B cell (primary cell): ENCODE data around the gene KLHL36. TPM values are rescaled to one million over a fixed set of nuclear protein-coding genes. Genes with fewer than 3 reads are reported as not detected.

Experiments used
- ATAC-seq: fragments of 200-7000 bp; cut with Tn5 transposase; one replicate; pipeline ENCODE4 v1.10.0; 2021; ENCODE audit warnings: low read depth, mild to moderate bottlenecking, moderate number of reproducible peaks, moderate library complexity
- CTCF ChIA-PET: fragments of 350-600 bp; sonication (Branson Sonifier 250); formaldehyde crosslinking; loops from one replicate; lab custom pipeline; 2021; ENCODE audit warnings: antibody characterized with exemption, inconsistent platforms; lab: Charles Lee
- POLR2A ChIA-PET: fragments of 350-600 bp; sonication (Branson Sonifier 250); formaldehyde crosslinking; loops from one replicate; lab custom pipeline; 2021; ENCODE audit warnings: antibody characterized with exemption; lab: Charles Lee
- DNase-seq: peaks from one replicate; pipeline ENCODE4 v3.0.0; 2013
- H2AFZ ChIP-seq: 2 replicates; pipeline ENCODE4 v1.6.1; 2012; ENCODE audit warnings: mild to moderate bottlenecking, low read depth, low read length; ENCODE audit not compliant: insufficient read depth, poor library complexity, severe bottlenecking
- H3K27ac ChIP-seq, 2 donors: 1 replicate in 1 of 2; 2 replicates in 1 of 2; pipeline ENCODE4 v1.5.1; 2012 to 2013; ENCODE audit warnings: low read length in 2 of 2, mild to moderate bottlenecking in 2 of 2, moderate library complexity in 1 of 2
- H3K27me3 ChIP-seq, 4 experiments: fragments of 200-600 bp in 1 of 4; sonication (generic) in 1 of 4; replicated peaks in 1 of 4; 1 replicate in 2 of 4; 2 replicates in 2 of 4; pipeline versions ENCODE4 v1.6.1 to v1.7.0; 2013 to 2016; ENCODE audit warnings: low read length in 3 of 4, mild to moderate bottlenecking in 2 of 4, mixed read lengths in 1 of 4, moderate library complexity in 1 of 4; ENCODE audit not compliant: insufficient read depth in 4 of 4, control insufficient read depth in 3 of 4; ENCODE audit errors: control extremely low read depth in 1 of 4
- H3K36me3 ChIP-seq, 2 experiments: replicated peaks in 1 of 2; 1 replicate in 1 of 2; 2 replicates in 1 of 2; pipeline versions ENCODE4 v1.6.1 to v1.7.1; 2013; ENCODE audit warnings: low read length in 1 of 2; ENCODE audit not compliant: insufficient read depth in 2 of 2, control insufficient read depth in 1 of 2; ENCODE audit errors: control extremely low read depth in 1 of 2, extremely low read depth in 1 of 2
- H3K4me1 ChIP-seq, 2 donors: fragments of 200-600 bp in 1 of 2; sonication (generic) in 1 of 2; 1 replicate in 1 of 2; 2 replicates in 1 of 2; pipeline versions ENCODE4 v1.5.1 to v1.6.1; 2013 to 2017; ENCODE audit warnings: low read length in 2 of 2; ENCODE audit not compliant: control insufficient read depth in 2 of 2, insufficient read depth in 2 of 2
- H3K4me2 ChIP-seq: replicated peaks from 2 replicates; pipeline ENCODE3; 2012; ENCODE audit warnings: mild to moderate bottlenecking, low read depth, low read length; ENCODE audit not compliant: poor library complexity, severe bottlenecking
- H3K4me3 ChIP-seq, 5 experiments: fragments of 200-600 bp in 1 of 5; sonication (generic) in 1 of 5; 1 replicate in 3 of 5; 2 replicates in 2 of 5; pipeline versions ENCODE4 v1.5.1 to v1.7.0; 2011 to 2016; ENCODE audit warnings: low read length in 4 of 5, mild to moderate bottlenecking in 4 of 5, low read depth in 2 of 5, control low read depth in 1 of 5, moderate library complexity in 1 of 5; ENCODE audit not compliant: insufficient read depth in 1 of 5; ENCODE audit errors: control extremely low read depth in 1 of 5, extremely low read depth in 1 of 5
- H3K79me2 ChIP-seq: fragments of 200-600 bp; sonication (generic); one replicate; pipeline ENCODE4 v1.6.0; 2016; ENCODE audit warnings: low read length; ENCODE audit not compliant: control insufficient read depth, insufficient read depth
- H3K9ac ChIP-seq: fragments of 200-600 bp; sonication (generic); 2 replicates; pipeline ENCODE4 v1.6.1; 2017; ENCODE audit warnings: mild to moderate bottlenecking, low read length, moderate library complexity
- H3K9me3 ChIP-seq, 3 donors: one replicate each; pipeline versions ENCODE4 v1.6.1 to v1.7.1; 2013; ENCODE audit warnings: low read length in 2 of 3; ENCODE audit not compliant: control insufficient read depth in 2 of 3, insufficient read depth in 1 of 3; ENCODE audit errors: control extremely low read depth in 1 of 3
- H4K20me1 ChIP-seq: 2 replicates; pipeline ENCODE4 v1.6.0; 2012; ENCODE audit warnings: mild to moderate bottlenecking, low read length; ENCODE audit not compliant: insufficient read depth, control insufficient read depth, poor library complexity, severe bottlenecking
- H3K27ac Mint-ChIP-seq: one replicate; pipeline ENCODE4 v1.8.0; 2021; ENCODE audit warnings: mixed read lengths
- H3K27me3 Mint-ChIP-seq: one replicate; pipeline ENCODE4 v1.8.0; 2021; ENCODE audit warnings: mixed read lengths
- H3K4me1 Mint-ChIP-seq: one replicate; pipeline ENCODE4 v1.8.0; 2021; ENCODE audit warnings: mixed read lengths
- H3K4me3 Mint-ChIP-seq: one replicate; pipeline ENCODE4 v1.8.0; 2021; ENCODE audit warnings: mixed read lengths
- H3K9me3 Mint-ChIP-seq: one replicate; pipeline ENCODE4 v1.8.0; 2022; ENCODE audit warnings: mixed read lengths; ENCODE audit not compliant: insufficient read depth
- EZH2 ChIP-seq: IDR thresholded peaks from 2 replicates; pipeline ENCODE4 v1.6.1; 2012; ENCODE audit warnings: borderline replicate concordance, low read depth, mild to moderate bottlenecking, moderate library complexity, low read length; ENCODE audit not compliant: insufficient read depth, poor library complexity, severe bottlenecking
- WGBS: methylation state at CpG from one replicate; pipeline ENCODE4 v1.1.5; 2013; ENCODE audit warnings: missing lambda C conversion rate; ENCODE audit not compliant: insufficient coverage; 5-methylcytosine and 5-hydroxymethylcytosine counted together
- intact Hi-C: fragments of 100-400 bp; cut with micrococcal nuclease; formaldehyde crosslinking; loops from one replicate; pipeline ENCODE4 v1.10.0; 2022
- polyA plus RNA-seq: library from polyadenylated mRNA; depleted of rRNA; stranded (reverse); fragments of >200 nt; gene quantifications from 2 replicates; pipeline ENCODE4 v1.2.3, GENCODE V29; 2012
- total RNA-seq, 2 donors: library from RNA; stranded (reverse); fragments of 120-200 nt in 1 of 2; gene quantifications; 1 replicate in 1 of 2; 2 replicates in 1 of 2; pipeline versions ENCODE4 v1.2.3 to v1.2.4, GENCODE V29; 2013 to 2022
- TF ChIP-seq, protein P1 (sequence below): fragments of 200-600 bp; IDR thresholded peaks from one replicate; pipeline ENCODE4 v1.8.0; 2022; ENCODE audit warnings: antibody characterized with exemption, mild to moderate bottlenecking

KLHL36 gene
- total and polyA plus RNA-seq, 2 donors (not counting 1 experiment from before 2014, with no cell fraction given) = 90.3 to 135 TPM

DNA sequence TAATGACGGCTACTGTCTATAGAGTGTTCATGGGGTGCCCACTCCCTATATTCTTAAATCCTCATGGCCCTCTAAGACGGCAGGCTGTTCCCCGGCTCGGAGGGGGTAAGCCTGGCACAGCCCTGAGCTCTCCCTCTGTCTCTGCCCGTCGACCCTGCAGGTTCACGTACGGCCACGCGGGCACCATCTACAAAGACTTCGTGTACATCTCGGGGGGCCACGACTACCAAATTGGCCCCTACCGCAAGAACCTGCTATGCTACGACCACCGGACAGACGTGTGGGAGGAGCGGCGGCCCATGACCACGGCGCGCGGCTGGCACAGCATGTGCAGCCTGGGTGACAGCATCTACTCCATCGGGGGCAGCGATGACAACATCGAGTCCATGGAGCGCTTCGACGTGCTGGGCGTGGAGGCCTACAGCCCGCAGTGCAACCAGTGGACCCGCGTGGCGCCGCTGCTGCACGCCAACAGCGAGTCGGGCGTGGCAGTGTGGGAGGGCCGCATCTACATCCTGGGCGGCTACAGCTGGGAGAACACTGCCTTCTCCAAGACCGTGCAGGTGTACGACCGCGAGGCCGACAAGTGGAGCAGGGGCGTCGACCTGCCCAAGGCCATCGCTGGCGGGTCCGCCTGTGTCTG is 13.2 kb downstream of the KLHL36 start:
- Mint-ChIP-seq H3K4me3 (no peak overlapping the region), H3K9me3 (no peaks in the 10 kb centered on the region), H3K27ac (peak overlapping the region; percentile 32), H3K4me1 (peaks cover 43% of the 10 kb centered on the region), H3K27me3 (no peaks in the 10 kb centered on the region)
- no peak for TF ChIP-seq EZH2
- TF ChIP-seq, protein P1, sequence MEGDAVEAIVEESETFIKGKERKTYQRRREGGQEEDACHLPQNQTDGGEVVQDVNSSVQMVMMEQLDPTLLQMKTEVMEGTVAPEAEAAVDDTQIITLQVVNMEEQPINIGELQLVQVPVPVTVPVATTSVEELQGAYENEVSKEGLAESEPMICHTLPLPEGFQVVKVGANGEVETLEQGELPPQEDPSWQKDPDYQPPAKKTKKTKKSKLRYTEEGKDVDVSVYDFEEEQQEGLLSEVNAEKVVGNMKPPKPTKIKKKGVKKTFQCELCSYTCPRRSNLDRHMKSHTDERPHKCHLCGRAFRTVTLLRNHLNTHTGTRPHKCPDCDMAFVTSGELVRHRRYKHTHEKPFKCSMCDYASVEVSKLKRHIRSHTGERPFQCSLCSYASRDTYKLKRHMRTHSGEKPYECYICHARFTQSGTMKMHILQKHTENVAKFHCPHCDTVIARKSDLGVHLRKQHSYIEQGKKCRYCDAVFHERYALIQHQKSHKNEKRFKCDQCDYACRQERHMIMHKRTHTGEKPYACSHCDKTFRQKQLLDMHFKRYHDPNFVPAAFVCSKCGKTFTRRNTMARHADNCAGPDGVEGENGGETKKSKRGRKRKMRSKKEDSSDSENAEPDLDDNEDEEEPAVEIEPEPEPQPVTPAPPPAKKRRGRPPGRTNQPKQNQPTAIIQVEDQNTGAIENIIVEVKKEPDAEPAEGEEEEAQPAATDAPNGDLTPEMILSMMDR = no peak
- Histone ChIP-seq H3K4me2 (no peak overlapping the region), H3K79me2 (peaks cover 47% of the 10 kb centered on the region), H3K27ac (no peak overlapping the region), H4K20me1 (peaks cover 76% of the 10 kb centered on the region), H3K9ac (no peak overlapping the region), H3K27me3 (no peaks in the 10 kb centered on the region), H3K4me3 (no peak overlapping the region), H3K9me3 (peaks cover 0 to 9% (median 0%) of the 10 kb centered on the region in 3 donors), H3K36me3 (peaks cover 9 to 79% of the 10 kb centered on the region in 2 experiments), H3K4me1 (peaks cover 28 to 33% of the 10 kb centered on the region in 2 donors), H2AFZ (no peak overlapping the region)
- ChIA-PET POLR2A (interaction anchor here (0.6 kb wide), 1 partner anchor 80 kb away, joined by 4 read pairs; no protein-coding TSS in a partner anchor), CTCF (interaction anchor here (1.1 to 8.0 kb wide), 6 partner anchors 12 to 154 kb away, joined by 3 to 51 read pairs (median 24); no protein-coding TSS in a partner anchor)
- ATAC-seq = no peak
- no peak for DNase-seq
- intact Hi-C loops = loop anchor here (2.0 kb wide), 1 partner anchor 39 kb away; no protein-coding TSS in a partner anchor
- WGBS = 97% methylated on average over 51 of the region's 51 CpGs

DNA sequence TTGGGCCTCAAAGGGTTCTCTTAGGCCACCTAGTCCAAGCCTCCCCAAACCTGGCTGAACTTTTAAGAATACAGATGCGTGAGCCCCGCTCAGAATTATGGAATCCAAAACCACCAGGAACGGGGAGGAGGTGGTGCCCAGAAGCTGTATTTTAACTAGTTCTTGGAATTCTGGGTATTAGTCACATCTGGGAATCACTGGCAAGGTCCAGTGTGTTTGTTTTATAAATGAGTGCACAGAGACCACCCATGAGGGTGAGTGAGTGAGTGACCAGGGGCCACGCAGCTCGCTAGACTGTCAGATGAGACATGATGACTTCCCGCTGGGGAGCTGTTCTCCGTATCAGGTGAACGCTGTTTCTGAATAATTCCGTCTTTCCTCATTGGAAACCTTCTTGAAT is 14.2 kb downstream of the KLHL36 start:
- Histone ChIP-seq H3K36me3 (peaks cover 11 to 70% of the 10 kb centered on the region in 2 experiments), H3K9me3 (peaks cover 0 to 4% (median 0%) of the 10 kb centered on the region in 3 donors), H3K9ac (no peak overlapping the region), H3K27ac (no peak overlapping the region), H4K20me1 (peaks cover 71% of the 10 kb centered on the region), H3K27me3 (no peaks in the 10 kb centered on the region), H3K4me2 (no peak overlapping the region), H2AFZ (no peak overlapping the region), H3K79me2 (peaks cover 47% of the 10 kb centered on the region), H3K4me1 (peaks cover 23 to 24% of the 10 kb centered on the region in 2 donors), H3K4me3 (no peak overlapping the region)
- intact Hi-C loops = loop anchor here (2.0 kb wide), 1 partner anchor 38 kb away; no protein-coding TSS in a partner anchor
- Mint-ChIP-seq H3K4me3 (no peak overlapping the region), H3K4me1 (peaks cover 34% of the 10 kb centered on the region), H3K27ac (no peak overlapping the region), H3K27me3 (no peaks in the 10 kb centered on the region), H3K9me3 (no peaks in the 10 kb centered on the region)
- POLR2A ChIA-PET = no interaction called here
- DNase-seq (no peak), ATAC-seq (no peak)
- TF ChIP-seq, protein P1 = no peak
- TF ChIP-seq EZH2 = no peak
- CTCF ChIA-PET = interaction anchor here (0.7 to 8.0 kb wide), 11 partner anchors 11 to 154 kb away, joined by 3 to 51 read pairs (median 6); no protein-coding TSS in a partner anchor
- WGBS = 99% methylated on average over 8 of the region's 9 CpGs
